ENCODE measurements around the gene ARV1.

The ARV1 gene

DNA sequence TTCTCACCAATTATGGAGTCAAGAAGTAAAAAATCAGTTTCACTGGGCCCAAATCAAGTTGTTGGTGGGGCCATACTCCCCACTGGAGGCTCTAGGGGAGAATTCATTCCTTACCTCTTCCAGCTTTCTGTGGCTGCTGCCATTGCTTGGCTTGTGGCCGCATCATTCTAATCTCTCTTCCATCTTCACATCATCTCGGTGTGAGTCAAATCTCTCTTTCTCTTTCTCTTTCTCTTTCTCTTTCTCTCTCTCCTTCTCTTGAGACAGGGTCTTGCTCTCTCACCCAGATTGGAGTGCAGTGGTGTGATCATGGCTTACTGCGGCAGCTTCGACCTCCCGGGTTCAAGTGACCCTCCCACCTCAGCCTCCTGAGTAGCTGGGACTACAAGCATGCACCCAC lies 33.1 kb downstream of the ARV1 start:
- H3K4me3 ChIP-seq (ENCODE audit: control insufficient read depth, low read depth, low read length), result no peak overlapping the region
- TF ChIP-seq, protein P1, sequence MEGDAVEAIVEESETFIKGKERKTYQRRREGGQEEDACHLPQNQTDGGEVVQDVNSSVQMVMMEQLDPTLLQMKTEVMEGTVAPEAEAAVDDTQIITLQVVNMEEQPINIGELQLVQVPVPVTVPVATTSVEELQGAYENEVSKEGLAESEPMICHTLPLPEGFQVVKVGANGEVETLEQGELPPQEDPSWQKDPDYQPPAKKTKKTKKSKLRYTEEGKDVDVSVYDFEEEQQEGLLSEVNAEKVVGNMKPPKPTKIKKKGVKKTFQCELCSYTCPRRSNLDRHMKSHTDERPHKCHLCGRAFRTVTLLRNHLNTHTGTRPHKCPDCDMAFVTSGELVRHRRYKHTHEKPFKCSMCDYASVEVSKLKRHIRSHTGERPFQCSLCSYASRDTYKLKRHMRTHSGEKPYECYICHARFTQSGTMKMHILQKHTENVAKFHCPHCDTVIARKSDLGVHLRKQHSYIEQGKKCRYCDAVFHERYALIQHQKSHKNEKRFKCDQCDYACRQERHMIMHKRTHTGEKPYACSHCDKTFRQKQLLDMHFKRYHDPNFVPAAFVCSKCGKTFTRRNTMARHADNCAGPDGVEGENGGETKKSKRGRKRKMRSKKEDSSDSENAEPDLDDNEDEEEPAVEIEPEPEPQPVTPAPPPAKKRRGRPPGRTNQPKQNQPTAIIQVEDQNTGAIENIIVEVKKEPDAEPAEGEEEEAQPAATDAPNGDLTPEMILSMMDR (IDR thresholded peaks at IDR 0.05; ENCODE audit: control insufficient read depth, insufficient read depth, low read depth, low read length, missing control alignments), result no peak
- DNase-seq (ENCODE audit: low read depth), result no peak

DNA sequence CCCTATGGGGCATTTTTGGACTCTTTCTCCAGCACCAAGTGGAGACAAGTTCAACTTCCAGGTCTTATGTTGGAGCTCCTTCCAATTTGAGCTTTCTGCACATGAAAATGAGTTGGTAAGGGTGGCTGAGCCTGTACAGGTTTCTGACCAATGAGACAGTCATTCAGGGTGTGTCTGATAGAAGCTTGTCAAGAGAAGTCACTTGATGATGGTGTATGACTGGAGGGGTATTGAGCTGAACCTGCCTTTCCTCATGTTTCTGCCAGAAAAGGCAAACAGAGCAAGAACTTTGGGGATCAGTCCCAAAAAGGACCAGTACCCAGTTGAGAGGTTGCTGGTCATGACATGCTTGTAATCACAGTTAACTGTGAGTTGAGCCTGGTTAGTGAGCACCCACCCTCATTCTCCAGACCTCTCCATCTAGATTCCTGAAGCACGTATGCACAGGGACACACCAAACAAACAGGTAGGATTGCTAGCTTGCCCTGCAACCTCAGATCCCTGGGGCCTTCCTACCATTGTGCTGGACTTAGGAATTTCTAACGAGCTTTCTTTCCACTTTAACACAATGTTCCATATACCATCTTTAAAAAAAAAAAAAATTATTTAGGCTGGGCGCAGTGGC lies 34.6 kb downstream of the ARV1 start:
- DNase-seq (ENCODE audit: low read depth), result no peak
- TF ChIP-seq, protein P1 (IDR thresholded peaks at IDR 0.05; ENCODE audit: control insufficient read depth, insufficient read depth, low read depth, low read length, missing control alignments), result no peak

DNA sequence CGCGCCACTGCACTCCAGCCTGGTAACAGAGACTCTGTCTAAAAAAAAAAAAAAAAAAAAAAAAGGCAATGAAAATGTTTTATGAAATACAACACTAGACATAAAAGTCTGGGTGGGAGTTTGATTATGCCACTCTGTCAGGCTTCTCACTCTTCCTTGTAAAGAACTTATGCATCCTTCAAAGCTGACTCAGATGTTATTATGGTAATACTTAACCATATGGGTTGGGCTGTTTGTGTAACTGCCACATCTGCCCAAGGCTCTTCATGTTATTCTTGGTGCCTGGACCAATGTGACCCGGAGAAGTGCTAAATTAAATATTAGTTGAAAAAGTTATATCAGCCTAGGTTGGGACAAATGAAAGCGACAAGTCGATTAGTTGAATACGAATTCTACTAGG lies 37.3 kb downstream of the ARV1 start:
- no peak overlapping the region for H3K4me3 ChIP-seq (ENCODE audit: control insufficient read depth, low read depth, low read length)
- no peak for DNase-seq (ENCODE audit: low read depth)
- TF ChIP-seq, protein P1 (IDR thresholded peaks at IDR 0.05; ENCODE audit: control insufficient read depth, insufficient read depth, low read depth, low read length, missing control alignments), result no peak

More for the DNA sequence above, 34.6 kb downstream of the ARV1 start:
- no peak overlapping the region for H3K4me3 ChIP-seq (ENCODE audit: control insufficient read depth, low read depth, low read length)

DNA sequence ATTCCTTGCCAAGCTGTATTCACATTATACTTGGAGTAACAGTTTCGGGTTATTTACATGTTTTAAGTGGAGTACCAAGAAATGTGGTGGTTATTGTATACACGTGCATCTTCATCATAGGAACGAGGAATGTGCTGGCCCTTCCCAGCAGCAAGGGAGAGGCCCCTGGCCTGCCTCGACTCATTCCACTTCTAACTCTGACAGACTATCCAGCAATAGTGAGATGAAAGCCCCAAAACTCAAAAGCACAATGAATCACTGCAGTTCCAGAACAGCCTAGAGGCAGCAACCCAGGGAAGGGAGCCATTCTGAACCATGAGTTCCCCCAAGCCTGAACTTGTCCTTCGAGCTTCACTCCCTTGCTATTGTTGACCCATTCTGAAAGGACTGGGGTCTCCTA lies 38.1 kb downstream of the ARV1 start:
- no peak for DNase-seq (ENCODE audit: low read depth)
- no peak overlapping the region for H3K4me3 ChIP-seq (ENCODE audit: control insufficient read depth, low read depth, low read length)
- TF ChIP-seq, protein P1 (IDR thresholded peaks at IDR 0.05; ENCODE audit: control insufficient read depth, insufficient read depth, low read depth, low read length, missing control alignments), result no peak

DNA sequence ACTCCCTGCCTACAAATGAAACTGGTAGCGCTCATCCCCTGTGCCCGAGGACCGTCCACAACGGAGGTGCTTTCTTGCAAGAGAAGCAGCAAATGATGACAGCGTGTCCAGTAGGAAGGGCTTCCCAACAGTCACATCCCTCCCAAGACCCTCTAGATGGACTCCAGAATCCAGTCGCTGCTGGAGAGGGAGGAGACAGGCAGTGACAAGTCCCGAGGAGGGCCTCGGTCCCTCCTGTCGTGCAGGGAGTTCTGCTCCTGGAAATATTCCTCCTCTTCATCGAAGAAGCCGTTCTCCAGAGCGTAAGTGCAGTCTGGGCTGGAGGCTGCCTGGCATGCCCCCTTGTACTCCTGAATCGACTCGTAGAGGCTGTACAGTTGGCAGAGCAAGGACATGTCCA lies 40.8 kb downstream of the ARV1 start:
- H3K4me3 ChIP-seq (ENCODE audit: control insufficient read depth, low read depth, low read length), result no peak overlapping the region
- TF ChIP-seq, protein P1 (IDR thresholded peaks at IDR 0.05; ENCODE audit: control insufficient read depth, insufficient read depth, low read depth, low read length, missing control alignments), result no peak
- no peak for DNase-seq (ENCODE audit: low read depth)

DNA sequence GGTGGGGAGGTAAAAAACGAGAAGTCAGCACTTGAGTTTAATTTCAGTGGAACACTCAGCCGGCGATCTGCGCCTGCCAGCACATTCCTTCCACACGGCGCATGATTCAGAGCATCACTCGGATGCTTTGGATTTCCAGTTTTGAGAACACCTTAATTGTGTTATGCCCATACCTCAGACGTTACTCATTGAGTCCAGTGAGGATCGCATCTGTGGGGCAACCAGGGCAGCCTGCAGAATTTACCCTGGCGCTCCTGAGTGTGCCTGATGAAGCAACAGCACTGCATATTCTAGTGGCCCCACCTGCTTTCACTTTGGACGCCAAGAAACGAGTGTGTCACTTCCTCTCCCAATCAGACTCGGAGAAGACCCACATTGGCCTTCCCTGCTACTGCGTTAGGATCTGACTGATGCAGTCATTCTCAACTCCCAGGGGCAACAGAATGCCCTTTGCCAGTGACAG lies 41.3 kb downstream of the ARV1 start:
- no peak overlapping the region for H3K4me3 ChIP-seq (ENCODE audit: control insufficient read depth, low read depth, low read length)
- no peak for DNase-seq (ENCODE audit: low read depth)
- TF ChIP-seq, protein P1 (IDR thresholded peaks at IDR 0.05; ENCODE audit: control insufficient read depth, insufficient read depth, low read depth, low read length, missing control alignments), result no peak
